IMR-90 (cell line): Measurements from ENCODE around the gene PGRMC1. TPM values are rescaled to one million over a fixed set of nuclear protein-coding genes. Genes with fewer than 3 reads are reported as not detected.

Source experiments
- ATAC-seq: fragments of 200-7000 bp; cut with Tn5 transposase; 2 replicates; pipeline ENCODE4 v1.9.1; 2020; ENCODE audit warnings: low read depth, mild to moderate bottlenecking, moderate library complexity
- BruUV-seq: library from RNA; stranded (reverse); fragments of 400-500 nt; replicated peaks from 2 replicates; lab custom pipeline; 2021; lab: Mats Ljungman, UMichigan
- CTCF ChIA-PET: fragments of 300-600 bp; formaldehyde crosslinking; extraction: SDS; loops from one replicate; lab custom pipeline; 2021; ENCODE audit warnings: antibody characterized with exemption; lab: Yijun Ruan, JAX
- POLR2A ChIA-PET: fragments of 300-600 bp; sonication (Branson Sonifier 250); formaldehyde crosslinking; loops from one replicate; lab custom pipeline; 2022; ENCODE audit warnings: antibody characterized with exemption; ENCODE audit not compliant: unreplicated experiment; lab: Charles Lee
- DNase-seq: peaks from one replicate; pipeline ENCODE4 v3.0.0; 2013
- H2AFZ ChIP-seq: replicated peaks from 2 replicates; pipeline ENCODE3; 2013; ENCODE audit warnings: low read length, mild to moderate bottlenecking; ENCODE audit not compliant: poor library complexity
- H2AK5ac ChIP-seq: 2 replicates; pipeline ENCODE4 v1.6.1; 2013; ENCODE audit warnings: low read depth, low read length, inconsistent platforms
- H2AK9ac ChIP-seq: replicated peaks from 2 replicates; pipeline ENCODE3; 2013; ENCODE audit warnings: mild to moderate bottlenecking, low read depth, low read length, moderate library complexity; ENCODE audit not compliant: poor library complexity
- H2BK120ac ChIP-seq: 2 replicates; pipeline ENCODE4 v1.6.1; 2013; ENCODE audit warnings: low read depth, low read length, inconsistent platforms
- H2BK15ac ChIP-seq: 3 replicates; pipeline ENCODE4 v1.6.1; 2013; ENCODE audit warnings: low read depth, low read length, inconsistent platforms
- H2BK20ac ChIP-seq: 2 replicates; pipeline ENCODE4 v1.6.1; 2013; ENCODE audit warnings: low read depth, mild to moderate bottlenecking, inconsistent platforms, low read length, moderate library complexity
- H2BK5ac ChIP-seq: 2 replicates; pipeline ENCODE4 v1.6.1; 2013; ENCODE audit warnings: mild to moderate bottlenecking, low read depth, low read length, inconsistent platforms; ENCODE audit not compliant: poor library complexity, severe bottlenecking
- H3K14ac ChIP-seq: replicated peaks from 2 replicates; pipeline ENCODE4 v1.6.1; 2013; ENCODE audit warnings: low read depth, low read length, inconsistent platforms
- H3K18ac ChIP-seq: 2 replicates; pipeline ENCODE4 v1.6.1; 2013; ENCODE audit warnings: low read depth, low read length, control low read depth
- H3K23ac ChIP-seq: 2 replicates; pipeline ENCODE4 v1.6.1; 2013; ENCODE audit warnings: low read depth, low read length, inconsistent platforms
- H3K27ac ChIP-seq: 2 replicates; pipeline ENCODE4 v1.5.1; 2013; ENCODE audit warnings: mild to moderate bottlenecking, control low read depth, low read length; ENCODE audit not compliant: insufficient read depth
- H3K27me3 ChIP-seq: 2 replicates; pipeline ENCODE4 v1.6.1; 2013; ENCODE audit warnings: low read length; ENCODE audit not compliant: control insufficient read depth, insufficient read depth
- H3K36me3 ChIP-seq: 2 replicates; pipeline ENCODE4 v1.6.1; 2013; ENCODE audit warnings: low read length, mixed read lengths; ENCODE audit not compliant: control insufficient read depth, insufficient read depth
- H3K4ac ChIP-seq: 2 replicates; pipeline ENCODE4 v1.6.1; 2013; ENCODE audit warnings: low read depth, low read length, inconsistent platforms
- H3K4me1 ChIP-seq: 2 replicates; pipeline ENCODE4 v1.6.1; 2013; ENCODE audit warnings: low read length, mixed read lengths; ENCODE audit not compliant: control insufficient read depth, insufficient read depth
- H3K4me2 ChIP-seq: 2 replicates; pipeline ENCODE4 v1.6.1; 2013; ENCODE audit warnings: low read depth, mild to moderate bottlenecking, control low read depth, low read length, moderate library complexity
- H3K4me3 ChIP-seq: 2 replicates; pipeline ENCODE4 v1.5.1; 2013; ENCODE audit warnings: low read depth, mild to moderate bottlenecking, control low read depth, low read length, moderate library complexity; ENCODE audit not compliant: insufficient read depth
- H3K56ac ChIP-seq: 2 replicates; pipeline ENCODE4 v1.6.1; 2013; ENCODE audit warnings: low read length, inconsistent platforms; ENCODE audit not compliant: insufficient read depth; ENCODE audit errors: extremely low read depth
- H3K79me1 ChIP-seq, 2 experiments: 2 replicates each; pipeline ENCODE4 v1.6.1; 2013; ENCODE audit warnings: low read length in 2 of 2, inconsistent platforms in 1 of 2, low read depth in 1 of 2
- H3K9ac ChIP-seq: 2 replicates; pipeline ENCODE4 v1.6.1; 2013; ENCODE audit warnings: low read depth, low read length, control low read depth
- H3K9me1 ChIP-seq: 2 replicates; pipeline ENCODE4 v1.6.1; 2013; ENCODE audit warnings: low read length, inconsistent platforms; ENCODE audit not compliant: insufficient read depth
- H3K9me3 ChIP-seq: 2 replicates; pipeline ENCODE4 v1.6.1; 2013; ENCODE audit warnings: low read length; ENCODE audit not compliant: control insufficient read depth, insufficient read depth
- H4K20me1 ChIP-seq: 2 replicates; pipeline ENCODE4 v1.6.1; 2013; ENCODE audit warnings: low read length, inconsistent platforms; ENCODE audit not compliant: insufficient read depth
- H4K5ac ChIP-seq: 2 replicates; pipeline ENCODE4 v1.6.1; 2013; ENCODE audit warnings: mild to moderate bottlenecking, low read depth, low read length, control low read depth
- H4K8ac ChIP-seq, 2 experiments: 2 replicates each; pipeline ENCODE4 v1.6.1; 2013; ENCODE audit warnings: low read depth in 2 of 2, low read length in 2 of 2, control low read depth in 1 of 2, inconsistent platforms in 1 of 2
- H4K91ac ChIP-seq: 2 replicates; pipeline ENCODE4 v1.6.1; 2013; ENCODE audit warnings: low read depth, low read length, inconsistent platforms; ENCODE audit not compliant: insufficient read depth
- BHLHE40 ChIP-seq: fragments of 150-350 bp; IDR thresholded peaks from 2 replicates; pipeline ENCODE4 v1.6.1; 2016; ENCODE audit warnings: mild to moderate bottlenecking, low read depth, low read length
- CEBPB ChIP-seq: IDR thresholded peaks from 2 replicates; pipeline ENCODE4 v1.6.1; 2012; ENCODE audit warnings: low read depth, low read length, improper control_type of control experiment
- CHD1 ChIP-seq: IDR thresholded peaks from 2 replicates; pipeline ENCODE4 v1.6.1; 2012; ENCODE audit warnings: low read depth, low read length, improper control_type of control experiment
- ELK1 ChIP-seq: fragments of 150-350 bp; IDR thresholded peaks from 2 replicates; pipeline ENCODE4 v1.6.1; 2016; ENCODE audit warnings: low read depth, mild to moderate bottlenecking, low read length, moderate library complexity, borderline replicate concordance
- FOS ChIP-seq: fragments of 150-350 bp; IDR thresholded peaks from 2 replicates; pipeline ENCODE4 v1.6.1; 2016; ENCODE audit warnings: low read depth, low read length
- MAFK ChIP-seq: IDR thresholded peaks from 2 replicates; pipeline ENCODE4 v1.6.1; 2012; ENCODE audit warnings: low read depth, low read length, improper control_type of control experiment
- MAZ ChIP-seq: IDR thresholded peaks from 2 replicates; pipeline ENCODE4 v1.6.1; 2012; ENCODE audit warnings: low read depth, mild to moderate bottlenecking, low read length, improper control_type of control experiment, moderate library complexity, borderline replicate concordance
- MXI1 ChIP-seq: IDR thresholded peaks from 2 replicates; pipeline ENCODE4 v1.6.1; 2012; ENCODE audit warnings: low read depth, mild to moderate bottlenecking, low read length, moderate library complexity, borderline replicate concordance
- POLR2A ChIP-seq: IDR thresholded peaks from 2 replicates; pipeline ENCODE4 v1.6.1; 2012; ENCODE audit warnings: mild to moderate bottlenecking, low read depth, low read length
- RAD21 ChIP-seq: IDR thresholded peaks from 2 replicates; pipeline ENCODE4 v1.6.1; 2012; ENCODE audit warnings: low read length, improper control_type of control experiment
- RCOR1 ChIP-seq: IDR thresholded peaks from 2 replicates; pipeline ENCODE4 v1.6.1; 2012; ENCODE audit warnings: mild to moderate bottlenecking, low read length, improper control_type of control experiment; ENCODE audit not compliant: insufficient replicate concordance
- RFX5 ChIP-seq: IDR thresholded peaks from 2 replicates; pipeline ENCODE4 v1.8.0; 2012; ENCODE audit warnings: low read depth, mild to moderate bottlenecking, low read length, moderate library complexity
- SMC3 ChIP-seq: fragments of 150-350 bp; IDR thresholded peaks from 2 replicates; pipeline ENCODE4 v1.6.1; 2016; ENCODE audit warnings: low read depth, mild to moderate bottlenecking, antibody characterized with exemption, low read length, moderate library complexity
- WGBS, 2 experiments: methylation state at CpG; one replicate each; pipeline versions ENCODE4 v1.1.5 to v1.1.7; 2013; ENCODE audit warnings: missing lambda C conversion rate in 2 of 2; ENCODE audit not compliant: insufficient read length in 1 of 2; ENCODE audit errors: extremely low coverage in 2 of 2; 5-methylcytosine and 5-hydroxymethylcytosine counted together
- dilution Hi-C: fragments of 300-500 bp; cut with HindIII; formaldehyde crosslinking; loops from one replicate; pipeline ENCODE4 v1.14.3; 2018; ENCODE audit warnings: low sequenced_read_pairs; ENCODE audit not compliant: unreplicated experiment
- in situ Hi-C: fragments of 300-500 bp; cut with MboI; formaldehyde crosslinking; loops from 3 replicates; pipeline ENCODE4 v1.14.3; 2019; ENCODE audit warnings: low sequenced_read_pairs, inconsistent platforms, mixed read lengths
- intact Hi-C: fragments of 100-400 bp; cut with micrococcal nuclease; formaldehyde crosslinking; loops from 2 replicates; pipeline ENCODE4 v1.10.0; 2022
- polyA plus RNA-seq, 3 experiments: library from polyadenylated mRNA; depleted of rRNA; stranded (reverse); fragments of >200 nt; gene quantifications; 2 replicates each; pipeline ENCODE4 v1.2.3, GENCODE V29; 2012; ENCODE audit warnings: low replicate concordance in 1 of 3
- total RNA-seq: library from RNA; depleted of rRNA; stranded (reverse); fragments of >200 nt; gene quantifications from 2 replicates; pipeline ENCODE4 v1.2.3, GENCODE V29; 2012
- TF ChIP-seq, protein P1 (sequence below): fragments of 150-350 bp; IDR thresholded peaks from 2 replicates; pipeline ENCODE4 v1.6.1; 2017; ENCODE audit warnings: mild to moderate bottlenecking, antibody characterized with exemption, low read length, low read depth

Gene PGRMC1
- total and polyA plus RNA-seq, 2 of the 4 experiments (the other 2 are of a cell fraction): 58.5 to 75.3 TPM

GRCh38 chrX:119226446-119226845, 9.6 kb upstream of the PGRMC1 start:
- WGBS, 2 experiments: no CpG with 5 or more reads among the region's 3 CpGs
- no peaks in the 10 kb centered on the region for H3K9me3 ChIP-seq
- no peak overlapping the region for H4K5ac ChIP-seq
- no peak overlapping the region for H3K27ac ChIP-seq
- no peak overlapping the region for H3K18ac ChIP-seq
- H2BK20ac ChIP-seq: no peak overlapping the region
- no peak for ATAC-seq
- no peak overlapping the region for H3K14ac ChIP-seq
- no peak overlapping the region for H2AK5ac ChIP-seq
- no peaks in the 10 kb centered on the region for H3K79me1 ChIP-seq
- intact Hi-C loops: no loop called here
- no peak overlapping the region for H4K91ac ChIP-seq
- in situ Hi-C loops: no loop called here
- CTCF ChIA-PET: no interaction called here
- no peak overlapping the region for H2AFZ ChIP-seq
- H3K56ac ChIP-seq: no peak overlapping the region
- TF ChIP-seq RFX5 (no peak), CEBPB (no peak), MXI1 (no peak), MAFK (no peak), BHLHE40 (no peak), RAD21 (no peak), MAZ (no peak), CHD1 (no peak), FOS (no peak), POLR2A (no peak), SMC3 (no peak), RCOR1 (no peak), ELK1 (no peak)
- TF ChIP-seq, protein P1, sequence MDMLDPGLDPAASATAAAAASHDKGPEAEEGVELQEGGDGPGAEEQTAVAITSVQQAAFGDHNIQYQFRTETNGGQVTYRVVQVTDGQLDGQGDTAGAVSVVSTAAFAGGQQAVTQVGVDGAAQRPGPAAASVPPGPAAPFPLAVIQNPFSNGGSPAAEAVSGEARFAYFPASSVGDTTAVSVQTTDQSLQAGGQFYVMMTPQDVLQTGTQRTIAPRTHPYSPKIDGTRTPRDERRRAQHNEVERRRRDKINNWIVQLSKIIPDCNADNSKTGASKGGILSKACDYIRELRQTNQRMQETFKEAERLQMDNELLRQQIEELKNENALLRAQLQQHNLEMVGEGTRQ: no peak
- no peak overlapping the region for H3K9ac ChIP-seq
- no peaks in the 10 kb centered on the region; the same call in 1 of the 2 replicates for H3K9me1 ChIP-seq
- no peak for DNase-seq
- POLR2A ChIA-PET: no interaction called here
- no peak overlapping the region for H4K8ac ChIP-seq
- dilution Hi-C loops: no loop called here
- no peak overlapping the region for H2BK5ac ChIP-seq
- no peak overlapping the region for H2BK120ac ChIP-seq
- no peak overlapping the region for H3K4me3 ChIP-seq
- no peak overlapping the region for H3K23ac ChIP-seq
- no peak overlapping the region for H3K4me2 ChIP-seq
- peaks cover 5% of the 10 kb centered on the region for H3K27me3 ChIP-seq
- H2BK15ac ChIP-seq: no peak overlapping the region
- H2AK9ac ChIP-seq: no peak overlapping the region
- H4K20me1 ChIP-seq: no peaks in the 10 kb centered on the region
- H3K4me1 ChIP-seq: no peaks in the 10 kb centered on the region
- no peaks in the 10 kb centered on the region for H3K36me3 ChIP-seq
- no TSS peak for BruUV-seq
- H3K4ac ChIP-seq: no peak overlapping the region
